ENCODE measurements around the gene DIS3. TPM values are rescaled to one million over a fixed set of nuclear protein-coding genes. Genes with fewer than 3 reads are reported as not detected.
A peak's percentile ranks its signal among the peaks of the same experiment; 100 is the strongest.

Gene DIS3
- total and polyA plus RNA-seq, 9 of the 15 experiments (the other 6 are each of a cell fraction or from before 2014, with no cell fraction given): 6.0 to 48.9 (median 34.2) TPM

DNA sequence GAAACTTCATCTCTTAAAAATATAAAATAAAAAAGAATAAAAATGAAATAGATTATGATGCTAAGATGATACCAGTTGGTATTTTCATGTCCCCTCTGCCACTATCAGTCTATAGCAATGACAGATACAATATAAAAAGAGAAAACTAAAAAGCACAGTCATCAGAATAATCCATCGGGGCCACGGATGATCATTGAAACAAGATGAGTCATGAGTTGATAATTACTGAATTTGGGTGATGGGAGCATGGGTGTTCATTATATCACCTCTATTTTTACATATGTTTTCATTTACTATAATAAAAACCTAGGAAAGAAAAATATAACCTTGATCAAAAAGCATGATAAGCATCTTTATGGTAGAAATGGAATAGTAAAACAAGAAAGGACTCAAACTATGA lies 41.4 kb upstream of the DIS3 start:
- no TSS peak for BruUV-seq (replicated peaks)
- 84% methylated on average over 2 of the region's 2 CpGs for WGBS (ENCODE audit: insufficient coverage, low coverage, missing lambda C conversion rate)
- no peaks in the 10 kb centered on the region for H3K79me2 ChIP-seq (ENCODE audit: control insufficient read depth, insufficient read depth, low read length)
- H3K4me1 ChIP-seq (replicated peaks in 1 of 2; ENCODE audit: control insufficient read depth in 2 of 2, insufficient read depth in 2 of 2, low read length in 2 of 2): no peaks in the 10 kb centered on the region
- FAIRE-seq: no peak
- intact Hi-C loops (cut with micrococcal nuclease): no loop called here
- POLR2A ChIA-PET: no interaction called here
- CTCF ChIA-PET (ENCODE audit: low intra/inter-chr PET ratio): no interaction called here
- H4K20me1 ChIP-seq (replicated peaks; ENCODE audit: control insufficient read depth, insufficient read depth, low read length): no peaks in the 10 kb centered on the region
- no peak overlapping the region for H2AFZ ChIP-seq (ENCODE audit: low read depth, low read length)
- H3K4me2 ChIP-seq (ENCODE audit: insufficient read depth, low read length): no peak overlapping the region
- H3K27ac ChIP-seq (ENCODE audit: extremely low read depth, low read depth, low read length): no peak overlapping the region
- DNase-seq (ENCODE audit: extremely low read depth in 1 of 4, low spot score in 3 of 4): no peak
- H3K9ac ChIP-seq (ENCODE audit: insufficient read depth in 1 of 2, low read depth in 2 of 2, low read length in 2 of 2): no peak overlapping the region
- in situ Hi-C loops (cut with MboI): loop anchor here (25.0 kb wide), 2 partner anchors 589 to 889 kb away; no protein-coding TSS in a partner anchor
- H3K9me1 ChIP-seq (ENCODE audit: control insufficient read depth, insufficient read depth, low read length): peaks cover 3% of the 10 kb centered on the region
- no peak for ATAC-seq
- no peaks in the 10 kb centered on the region for H3K9me3 ChIP-seq (replicated peaks; ENCODE audit: control insufficient read depth, insufficient read depth, low read depth, low read length)
- no peaks in the 10 kb centered on the region for H3K27me3 ChIP-seq (ENCODE audit: control insufficient read depth in 2 of 2, insufficient read depth in 2 of 2, low read length in 2 of 2)
- TF ChIP-seq ILK (tag; IDR thresholded peaks at IDR 0.05; ENCODE audit: borderline replicate concordance, low read depth) (no peak), ARID1B (IDR thresholded peaks at IDR 0.05) (no peak), CC2D1A (IDR thresholded peaks at IDR 0.05) (no peak), CREBBP (IDR thresholded peaks at IDR 0.05; ENCODE audit: low read depth, low read length) (no peak), C11orf30 (IDR thresholded peaks at IDR 0.05; ENCODE audit: low read depth) (peak; percentile 18; the same call in 1 of the 2 replicates), SRSF7 (optimal IDR thresholded peaks at IDR 0.05; ENCODE audit: low read depth, low read length) (no peak), ZNF316 (IDR thresholded peaks at IDR 0.05) (peak; percentile 54), ZNF263 (CRISPR knock-in tag; IDR thresholded peaks at IDR 0.05; ENCODE audit: borderline replicate concordance) (no peak), CBX3 (IDR thresholded peaks at IDR 0.05; ENCODE audit: borderline replicate concordance in 1 of 2, low read length in 2 of 2) (no peak)
- TF ChIP-seq, protein P1, sequence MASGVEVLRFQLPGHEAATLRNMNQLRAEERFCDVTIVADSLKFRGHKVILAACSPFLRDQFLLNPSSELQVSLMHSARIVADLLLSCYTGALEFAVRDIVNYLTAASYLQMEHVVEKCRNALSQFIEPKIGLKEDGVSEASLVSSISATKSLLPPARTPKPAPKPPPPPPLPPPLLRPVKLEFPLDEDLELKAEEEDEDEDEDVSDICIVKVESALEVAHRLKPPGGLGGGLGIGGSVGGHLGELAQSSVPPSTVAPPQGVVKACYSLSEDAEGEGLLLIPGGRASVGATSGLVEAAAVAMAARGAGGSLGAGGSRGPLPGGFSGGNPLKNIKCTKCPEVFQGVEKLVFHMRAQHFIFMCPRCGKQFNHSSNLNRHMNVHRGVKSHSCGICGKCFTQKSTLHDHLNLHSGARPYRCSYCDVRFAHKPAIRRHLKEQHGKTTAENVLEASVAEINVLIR (CRISPR knock-in tag; IDR thresholded peaks at IDR 0.05): no peak
- TF ChIP-seq, protein P2, sequence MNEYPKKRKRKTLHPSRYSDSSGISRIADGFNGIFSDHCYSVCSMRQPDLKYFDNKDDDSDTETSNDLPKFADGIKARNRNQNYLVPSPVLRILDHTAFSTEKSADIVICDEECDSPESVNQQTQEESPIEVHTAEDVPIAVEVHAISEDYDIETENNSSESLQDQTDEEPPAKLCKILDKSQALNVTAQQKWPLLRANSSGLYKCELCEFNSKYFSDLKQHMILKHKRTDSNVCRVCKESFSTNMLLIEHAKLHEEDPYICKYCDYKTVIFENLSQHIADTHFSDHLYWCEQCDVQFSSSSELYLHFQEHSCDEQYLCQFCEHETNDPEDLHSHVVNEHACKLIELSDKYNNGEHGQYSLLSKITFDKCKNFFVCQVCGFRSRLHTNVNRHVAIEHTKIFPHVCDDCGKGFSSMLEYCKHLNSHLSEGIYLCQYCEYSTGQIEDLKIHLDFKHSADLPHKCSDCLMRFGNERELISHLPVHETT (CRISPR knock-in tag; conservative IDR thresholded peaks at IDR 0.05 in 1 of 2, IDR thresholded peaks at IDR 0.05 in 1 of 2): no peak
- H3K36me3 ChIP-seq (ENCODE audit: control insufficient read depth, insufficient read depth, low read length): peaks cover 44% of the 10 kb centered on the region; the same call in 2 of the 3 replicates
- H3K4me3 ChIP-seq: no peak overlapping the region
